GM12892 (cell line): Measurements from ENCODE around the gene SPRR3.

Experiments used
- POLR2A ChIP-seq: IDR thresholded peaks from 2 replicates; pipeline ENCODE4 v1.6.1; 2011; ENCODE audit warnings: low read depth, low read length, control low read depth
- POLR2AphosphoS5 ChIP-seq: IDR thresholded peaks from 2 replicates; pipeline ENCODE4 v1.6.1; 2011; ENCODE audit warnings: low read depth, low read length, control low read depth
- TAF1 ChIP-seq: IDR thresholded peaks from 2 replicates; pipeline ENCODE4 v1.6.1; 2011; ENCODE audit warnings: low read depth, mild to moderate bottlenecking, control low read depth, low read length, borderline replicate concordance

DNA sequence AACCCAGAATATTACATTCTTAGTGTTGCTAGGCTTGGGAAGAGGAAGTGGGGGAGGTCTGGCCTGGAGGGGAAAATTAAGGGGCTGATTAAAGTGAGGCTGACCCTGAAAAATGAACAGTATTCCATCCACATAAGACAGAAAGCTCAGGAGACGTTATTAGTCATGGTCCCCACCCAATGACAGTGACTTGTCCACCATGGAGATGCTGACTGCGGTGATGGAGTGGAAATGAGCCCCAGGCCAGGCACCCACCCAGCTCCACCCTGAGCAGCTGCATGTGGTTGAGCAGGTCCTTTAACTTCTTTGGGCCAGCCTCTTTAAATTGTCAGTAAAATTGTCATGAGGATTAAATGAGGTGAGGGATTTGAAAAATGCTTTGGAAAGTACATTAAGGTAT is 32.5 kb upstream of the SPRR3 start:
- TF ChIP-seq POLR2A (no peak), POLR2AphosphoS5 (no peak), TAF1 (no peak)
